KMS-11 (cell line): ENCODE measurements around the gene ZSWIM7.
"Not testable (repeated sequence)": the region's sequence is repeated elsewhere in the genome, so short reads cannot be mapped to it uniquely, and the experiment has no call there.

Source experiments
- H2AFZ ChIP-seq: fragments of 200-600 bp; sonication (generic); 2 replicates; pipeline ENCODE4 v1.6.1; 2016; ENCODE audit warnings: antibody characterized with exemption, mixed run types, low read depth
- H3K27ac ChIP-seq: fragments of 200-600 bp; sonication (generic); 2 replicates; pipeline ENCODE4 v1.6.1; 2016; ENCODE audit warnings: mild to moderate bottlenecking, mixed run types
- H3K27me3 ChIP-seq: fragments of 200-600 bp; sonication (generic); 2 replicates; pipeline ENCODE4 v1.6.1; 2017; ENCODE audit warnings: mild to moderate bottlenecking, low read depth, mixed run types, moderate library complexity; ENCODE audit not compliant: insufficient read depth
- H3K36me3 ChIP-seq: fragments of 200-600 bp; sonication (generic); 2 replicates; pipeline ENCODE4 v1.6.1; 2017; ENCODE audit warnings: mild to moderate bottlenecking, mixed run types; ENCODE audit not compliant: insufficient read depth
- H3K4me1 ChIP-seq: fragments of 200-600 bp; sonication (generic); 2 replicates; pipeline ENCODE4 v1.6.1; 2016; ENCODE audit warnings: mild to moderate bottlenecking, low read depth, mixed run types; ENCODE audit not compliant: poor library complexity, severe bottlenecking
- H3K4me2 ChIP-seq: fragments of 200-600 bp; sonication (generic); 2 replicates; pipeline ENCODE4 v1.7.0; 2016; ENCODE audit warnings: mild to moderate bottlenecking, mixed run types
- H3K4me3 ChIP-seq: fragments of 200-600 bp; sonication (generic); IDR thresholded peaks from 2 replicates; pipeline ENCODE4 v1.6.1; 2017; ENCODE audit warnings: low read depth, low read length, mixed read lengths; ENCODE audit not compliant: insufficient read depth
- H3K79me2 ChIP-seq: fragments of 200-600 bp; sonication (generic); 2 replicates; pipeline ENCODE4 v1.6.1; 2016; ENCODE audit warnings: low read depth, mixed run types; ENCODE audit not compliant: insufficient read depth
- H3K9ac ChIP-seq: fragments of 200-600 bp; sonication (generic); 2 replicates; pipeline ENCODE4 v1.6.1; 2016; ENCODE audit warnings: mild to moderate bottlenecking, mixed run types
- H4K20me1 ChIP-seq: fragments of 200-600 bp; sonication (generic); 2 replicates; pipeline ENCODE4 v1.6.1; 2016; ENCODE audit warnings: mild to moderate bottlenecking, mixed run types; ENCODE audit not compliant: insufficient read depth
- CTCF ChIP-seq: fragments of 200-600 bp; sonication (generic); conservative IDR thresholded peaks from 2 replicates; pipeline ENCODE4 v1.6.1; 2017; ENCODE audit warnings: low read depth, mild to moderate bottlenecking, antibody characterized with exemption, low read length, moderate library complexity, mixed read lengths

Gene ZSWIM7

GRCh38 chr17:15942207-15942833 lies 57.2 kb downstream of the ZSWIM7 start:
- no peaks in the 10 kb centered on the region for H3K36me3 ChIP-seq
- no peak overlapping the region for H3K4me3 ChIP-seq
- no peak overlapping the region for H3K27ac ChIP-seq
- no peaks in the 10 kb centered on the region for H3K27me3 ChIP-seq
- no peaks in the 10 kb centered on the region for H4K20me1 ChIP-seq
- no peaks in the 10 kb centered on the region for H3K79me2 ChIP-seq
- H3K9ac ChIP-seq = no peak overlapping the region
- no peak for TF ChIP-seq CTCF
- no peaks in the 10 kb centered on the region for H3K4me1 ChIP-seq
- no peak overlapping the region for H3K4me2 ChIP-seq
- H2AFZ ChIP-seq = no peak overlapping the region

GRCh38 chr17:15941781-15942180 lies 57.7 kb downstream of the ZSWIM7 start:
- no peak for TF ChIP-seq CTCF
- no peak overlapping the region for H3K4me3 ChIP-seq
- no peak overlapping the region for H3K9ac ChIP-seq
- H3K79me2 ChIP-seq = no peaks in the 10 kb centered on the region
- H3K4me1 ChIP-seq = no peaks in the 10 kb centered on the region
- H3K27ac ChIP-seq = no peak overlapping the region
- no peak overlapping the region for H3K4me2 ChIP-seq
- no peaks in the 10 kb centered on the region for H4K20me1 ChIP-seq
- H3K36me3 ChIP-seq = no peaks in the 10 kb centered on the region
- no peaks in the 10 kb centered on the region for H3K27me3 ChIP-seq
- no peak overlapping the region for H2AFZ ChIP-seq

- H4K20me1 ChIP-seq, H3K4me2 ChIP-seq: not testable (repeated sequence)
Observed at GRCh38 chr17:15936481-15936880, 63.0 kb downstream of the ZSWIM7 start.

GRCh38 chr17:15935891-15936290 lies 63.6 kb downstream of the ZSWIM7 start:
- no peaks in the 10 kb centered on the region for H3K79me2 ChIP-seq
- no peaks in the 10 kb centered on the region for H3K4me1 ChIP-seq

More at GRCh38 chr17:15936481-15936880, 63.0 kb downstream of the ZSWIM7 start:
- not testable (repeated sequence) for H3K79me2 ChIP-seq, H3K36me3 ChIP-seq, H3K27me3 ChIP-seq, H3K4me3 ChIP-seq, H3K4me1 ChIP-seq, H3K9ac ChIP-seq, H3K27ac ChIP-seq, H2AFZ ChIP-seq

More at GRCh38 chr17:15935891-15936290, 63.6 kb downstream of the ZSWIM7 start:
- Histone ChIP-seq H3K27me3 (no peaks in the 10 kb centered on the region), H3K27ac (no peak overlapping the region), H3K9ac (no peak overlapping the region), H2AFZ (no peak overlapping the region), H3K4me3 (no peak overlapping the region), H4K20me1 (no peaks in the 10 kb centered on the region), H3K36me3 (no peaks in the 10 kb centered on the region), H3K4me2 (no peak overlapping the region)
- TF ChIP-seq CTCF = no peak
